ENCODE results near the gene DNLZ. TPM values are rescaled to one million over a fixed set of nuclear protein-coding genes. Genes with fewer than 3 reads are reported as not detected.
A peak's percentile ranks its signal among the peaks of the same experiment; 100 is the strongest.

Gene DNLZ
- total and polyA plus RNA-seq, 2 donors: 4.2 to 14.9 TPM

DNA sequence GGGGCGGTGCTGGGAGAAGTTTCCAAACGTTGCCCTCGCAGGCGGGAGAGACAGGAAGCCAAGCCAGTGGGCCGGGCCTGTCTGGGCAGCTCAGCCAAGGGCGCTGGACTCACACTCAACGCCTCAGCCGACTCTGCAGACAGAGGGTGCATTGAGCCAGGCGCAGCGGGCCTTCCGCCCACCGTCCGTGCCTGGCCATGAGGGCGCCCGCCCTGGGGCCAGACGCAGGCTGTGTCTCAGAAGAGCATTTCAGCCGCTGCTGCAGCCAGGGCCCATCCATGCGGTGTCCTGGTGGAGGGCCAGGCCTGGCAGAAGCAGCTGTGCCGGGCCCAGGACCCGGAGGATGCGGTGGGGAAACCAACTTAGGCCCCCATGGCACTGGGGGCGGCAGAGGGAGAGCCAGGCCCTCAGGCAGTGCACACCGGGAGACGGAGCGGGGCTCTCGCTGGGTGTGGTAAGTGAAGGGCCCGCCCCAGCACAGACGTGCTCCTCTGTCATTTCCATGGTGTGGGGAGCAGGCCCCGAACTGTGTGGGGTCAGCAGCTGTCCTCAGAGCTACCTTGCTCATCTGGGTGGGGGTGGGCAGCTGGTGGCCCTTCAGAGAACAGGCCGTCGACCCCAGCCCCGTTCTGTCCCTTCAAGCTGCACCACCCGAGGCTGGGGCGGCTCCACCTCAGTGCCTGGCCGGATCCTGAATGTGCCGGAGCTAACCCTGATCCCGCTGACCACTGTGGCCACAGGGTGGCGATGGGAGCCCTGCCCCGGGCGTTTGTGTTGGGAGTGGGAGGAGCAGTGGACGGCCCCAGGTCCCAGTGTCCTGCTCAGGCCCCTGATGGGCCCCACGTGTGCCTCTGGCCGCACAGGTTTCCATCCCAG lies 18.0 kb downstream of the DNLZ start:
- no peak for DNase-seq (ENCODE audit: extremely low spot score)
- no peaks in the 10 kb centered on the region for H3K36me3 ChIP-seq (ENCODE audit: insufficient read depth)
- H3K4me3 ChIP-seq (ENCODE audit: low read depth, low read length): no peak overlapping the region
- no peaks in the 10 kb centered on the region for H3K4me1 ChIP-seq (ENCODE audit: insufficient read depth)
- WGBS: 48% methylated on average over 43 of the region's 43 CpGs
- no peak overlapping the region for H3K27ac ChIP-seq (ENCODE audit: low read depth)

DNA sequence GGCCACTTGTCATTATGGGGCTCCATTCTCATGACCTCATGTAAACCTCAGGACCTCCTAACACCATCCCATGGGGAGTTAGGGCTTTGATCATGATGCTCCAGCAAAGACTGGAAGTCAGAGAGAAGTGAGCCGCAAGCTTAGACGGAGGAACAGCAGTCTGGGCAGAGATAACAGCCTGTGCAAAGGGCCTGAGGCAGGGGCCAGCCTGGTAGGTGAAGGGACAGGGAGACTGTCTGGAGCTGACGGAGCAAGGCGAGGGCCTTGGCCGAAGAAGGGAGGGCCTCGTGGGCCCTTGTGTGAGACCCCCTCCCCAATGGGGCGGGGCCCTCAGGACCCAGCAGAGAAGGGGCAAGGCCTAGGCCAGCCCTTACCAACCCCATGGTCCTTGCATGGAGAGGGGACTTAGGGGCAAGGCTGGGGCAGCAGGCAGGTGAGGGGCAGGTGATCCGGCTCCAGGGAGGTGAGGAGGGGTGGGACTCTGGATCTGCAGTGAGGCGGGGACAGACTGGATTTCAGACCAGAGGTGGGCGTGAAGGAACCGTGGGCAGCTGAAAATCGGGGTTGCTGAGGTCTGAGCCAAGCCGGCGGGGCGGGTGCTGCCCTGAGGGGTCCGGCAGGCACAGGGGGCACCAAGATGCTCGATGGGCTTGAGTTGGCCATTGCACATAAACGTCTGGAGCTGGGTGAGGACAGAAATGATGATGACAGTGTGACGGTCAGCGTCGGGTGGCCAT lies 18.8 kb downstream of the DNLZ start:
- no peak overlapping the region for H3K27ac ChIP-seq (ENCODE audit: low read depth)
- no peaks in the 10 kb centered on the region for H3K4me1 ChIP-seq (ENCODE audit: insufficient read depth)
- H3K4me3 ChIP-seq (ENCODE audit: low read depth, low read length): no peak overlapping the region
- WGBS: 71% methylated on average over 21 of the region's 21 CpGs
- H3K36me3 ChIP-seq (ENCODE audit: insufficient read depth): no peaks in the 10 kb centered on the region
- no peak for DNase-seq (ENCODE audit: extremely low spot score)

DNA sequence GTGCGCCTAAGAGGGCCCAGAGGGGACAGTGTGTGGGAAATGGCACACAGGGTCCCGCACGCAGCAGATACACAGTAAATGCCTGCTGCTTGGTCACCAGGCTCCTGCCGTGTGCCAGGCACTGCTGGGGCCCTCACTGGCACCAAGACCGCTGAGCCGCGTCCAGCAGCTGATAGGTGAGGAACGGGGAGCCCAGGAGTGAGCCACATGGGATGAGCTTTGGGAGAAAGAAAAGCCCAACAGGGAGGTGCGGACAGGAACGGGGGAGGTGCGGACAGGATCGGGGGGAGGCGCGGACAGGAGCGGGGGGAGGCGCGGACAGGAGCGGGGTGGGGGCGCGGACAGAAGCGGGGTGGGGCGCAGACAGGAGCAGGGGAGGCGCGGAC lies 19.7 kb downstream of the DNLZ start:
- DNase-seq (ENCODE audit: extremely low spot score): no peak
- Histone ChIP-seq H3K4me3 (ENCODE audit: low read depth, low read length) (no peak overlapping the region), H3K27ac (ENCODE audit: low read depth) (no peak overlapping the region), H3K4me1 (ENCODE audit: insufficient read depth) (no peaks in the 10 kb centered on the region), H3K36me3 (ENCODE audit: insufficient read depth) (no peaks in the 10 kb centered on the region)
- WGBS: 95% methylated on average over 24 of the region's 24 CpGs

DNA sequence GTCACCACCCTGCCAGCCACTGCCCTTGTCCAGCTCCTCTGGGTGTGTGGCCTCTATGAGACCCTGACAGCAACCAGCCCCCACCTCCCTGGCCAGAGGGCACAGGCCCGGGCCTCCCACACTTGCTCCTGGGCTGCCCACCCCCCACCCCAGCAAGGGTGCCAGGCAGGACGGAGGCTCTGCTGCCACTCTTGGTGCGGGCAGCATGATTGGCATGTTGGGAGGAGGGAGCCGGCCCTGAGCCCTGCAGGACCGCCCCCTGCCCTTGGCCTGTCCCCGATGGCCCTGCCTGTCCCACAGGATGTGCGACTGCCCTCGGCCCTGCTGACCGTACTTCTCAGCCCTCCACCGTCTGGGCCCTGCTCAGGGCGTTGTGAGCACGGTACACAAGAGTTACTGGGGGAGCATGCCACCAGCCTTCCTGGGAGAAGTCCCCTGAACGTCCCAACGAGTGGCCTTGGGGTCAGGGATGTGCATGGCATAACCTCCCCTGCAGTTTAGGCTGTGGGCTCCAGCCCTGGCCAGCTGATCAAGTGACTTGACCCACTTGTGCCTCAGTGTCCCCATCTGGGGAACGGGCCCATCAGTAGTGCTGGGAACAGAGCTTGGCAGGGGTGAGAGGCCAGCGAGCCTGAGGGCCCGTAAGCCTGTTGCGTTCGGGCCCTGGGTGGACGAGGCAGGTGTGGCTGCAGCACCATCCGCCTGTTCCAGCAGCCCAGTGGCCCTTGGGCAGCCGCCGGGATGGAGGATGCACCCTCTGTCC lies 20.2 kb downstream of the DNLZ start:
- no peaks in the 10 kb centered on the region for H3K4me1 ChIP-seq (ENCODE audit: insufficient read depth)
- H3K4me3 ChIP-seq (ENCODE audit: low read depth, low read length): no peak overlapping the region
- no peaks in the 10 kb centered on the region for H3K36me3 ChIP-seq (ENCODE audit: insufficient read depth)
- no peak overlapping the region for H3K27ac ChIP-seq (ENCODE audit: low read depth)
- DNase-seq (ENCODE audit: extremely low spot score): no peak
- 67% methylated on average over 23 of the region's 23 CpGs for WGBS

DNA sequence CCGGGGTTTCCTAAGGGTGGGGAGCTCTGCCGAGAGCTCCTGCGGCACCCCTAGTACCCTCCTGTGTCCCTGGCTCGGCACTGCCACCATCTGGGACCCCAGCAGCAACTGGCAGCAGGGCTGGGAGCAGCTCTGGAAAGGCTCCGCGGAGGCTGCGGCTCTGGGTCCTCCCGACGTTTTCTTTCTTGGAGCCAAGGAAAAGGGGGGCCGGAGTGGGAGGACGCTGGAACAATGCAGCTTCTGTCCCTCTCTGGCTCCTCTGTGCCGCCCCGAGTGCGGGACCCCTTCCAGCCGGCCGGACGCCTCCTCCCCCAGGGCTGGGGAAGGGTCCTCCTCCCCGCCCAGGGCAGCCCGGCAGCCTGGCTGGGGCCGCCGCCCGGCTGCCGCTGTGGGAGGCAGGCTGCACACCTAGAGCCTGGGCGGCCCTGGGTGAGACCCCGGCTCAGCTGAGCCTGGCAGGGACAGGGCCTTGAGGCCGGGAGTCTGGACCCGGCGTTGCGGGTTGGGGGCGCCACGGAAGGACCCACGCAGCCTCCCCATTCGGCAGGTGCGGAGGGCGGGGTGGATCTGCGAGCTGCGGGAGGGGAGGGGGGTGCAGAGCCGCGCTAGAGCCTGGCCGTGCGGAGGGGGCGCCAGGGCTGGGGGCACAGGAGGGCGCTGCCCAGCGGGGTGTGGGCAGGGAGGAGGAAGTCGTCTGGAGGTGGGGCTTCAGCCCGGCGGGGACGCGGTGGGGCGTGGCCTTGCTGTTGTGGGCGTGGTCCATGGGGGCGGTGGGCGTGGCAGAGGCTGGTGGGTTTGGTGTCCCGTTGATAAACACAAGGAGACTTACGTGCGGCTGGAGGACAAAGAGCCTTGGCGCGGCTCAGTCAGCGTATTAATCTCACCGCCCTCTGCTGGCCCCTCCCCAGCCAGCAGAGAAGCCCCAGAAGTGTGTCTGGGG lies 21.1 kb downstream of the DNLZ start:
- no peak overlapping the region for H3K27ac ChIP-seq (ENCODE audit: low read depth)
- H3K4me1 ChIP-seq (ENCODE audit: insufficient read depth): no peaks in the 10 kb centered on the region
- no peaks in the 10 kb centered on the region for H3K36me3 ChIP-seq (ENCODE audit: insufficient read depth)
- DNase-seq (ENCODE audit: extremely low spot score): peak; percentile 66
- peak overlapping the region; percentile 38 for H3K4me3 ChIP-seq (ENCODE audit: low read depth, low read length)
- WGBS: 11% methylated on average over 60 of the region's 60 CpGs

DNA sequence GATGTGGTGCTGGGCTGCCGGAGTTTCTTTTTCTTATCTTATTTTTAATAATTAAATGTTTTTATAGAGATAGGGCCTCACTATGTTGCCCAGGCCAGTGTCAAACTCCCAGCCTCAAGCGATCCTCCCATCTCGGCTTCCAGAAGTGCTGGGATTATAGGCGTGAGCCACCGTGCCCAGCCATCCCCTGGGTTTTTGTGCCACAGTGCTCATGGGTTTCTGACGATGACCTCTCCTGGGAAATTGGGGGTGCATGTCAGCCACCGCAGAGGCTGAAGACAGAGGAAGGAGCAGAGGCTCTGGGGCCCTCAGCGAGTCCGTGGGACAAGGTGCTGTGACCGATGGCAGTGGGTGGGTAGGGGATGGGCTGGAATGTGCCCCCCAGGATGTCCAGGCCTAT lies 21.8 kb downstream of the DNLZ start:
- H3K4me3 ChIP-seq (ENCODE audit: low read depth, low read length): no peak overlapping the region
- DNase-seq (ENCODE audit: extremely low spot score): no peak
- H3K4me1 ChIP-seq (ENCODE audit: insufficient read depth): no peaks in the 10 kb centered on the region
- WGBS: 78% methylated on average over 10 of the region's 10 CpGs
- no peaks in the 10 kb centered on the region for H3K36me3 ChIP-seq (ENCODE audit: insufficient read depth)
- H3K27ac ChIP-seq (ENCODE audit: low read depth): no peak overlapping the region

DNA sequence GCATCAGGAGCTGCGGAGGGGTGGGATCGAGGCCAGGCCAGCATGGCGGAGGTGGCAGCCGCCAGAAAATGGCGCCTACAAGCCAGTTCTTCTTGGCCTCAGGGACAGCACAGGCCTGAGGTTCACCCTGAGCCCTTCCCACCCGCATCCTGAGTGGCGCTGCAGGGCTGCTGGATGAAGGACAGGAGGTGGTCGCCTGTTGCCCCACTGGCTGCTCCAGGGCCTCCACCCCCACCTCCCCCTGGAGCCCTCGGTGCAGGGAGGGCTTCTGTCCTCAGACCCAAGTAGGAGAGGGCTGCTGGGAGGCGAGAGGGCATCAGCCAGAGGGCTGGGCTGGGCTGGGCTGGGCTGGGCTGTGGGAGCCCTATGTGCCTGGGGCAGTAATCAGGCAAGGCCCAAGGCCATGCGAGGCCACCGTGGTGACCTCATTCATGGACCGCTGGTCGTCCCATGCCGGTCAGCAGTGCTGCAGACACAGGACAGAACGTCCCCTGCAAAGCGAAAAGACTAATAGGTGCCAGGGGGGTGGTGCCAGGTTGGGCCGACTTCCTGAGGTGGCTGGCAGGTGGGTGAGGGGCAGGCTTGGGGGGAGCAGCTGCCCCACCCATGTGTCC lies 22.4 kb downstream of the DNLZ start:
- DNase-seq (ENCODE audit: extremely low spot score): no peak
- Histone ChIP-seq H3K36me3 (ENCODE audit: insufficient read depth) (no peaks in the 10 kb centered on the region), H3K27ac (ENCODE audit: low read depth) (no peak overlapping the region), H3K4me1 (ENCODE audit: insufficient read depth) (no peaks in the 10 kb centered on the region), H3K4me3 (ENCODE audit: low read depth, low read length) (no peak overlapping the region)
- WGBS: 86% methylated on average over 18 of the region's 18 CpGs

DNA sequence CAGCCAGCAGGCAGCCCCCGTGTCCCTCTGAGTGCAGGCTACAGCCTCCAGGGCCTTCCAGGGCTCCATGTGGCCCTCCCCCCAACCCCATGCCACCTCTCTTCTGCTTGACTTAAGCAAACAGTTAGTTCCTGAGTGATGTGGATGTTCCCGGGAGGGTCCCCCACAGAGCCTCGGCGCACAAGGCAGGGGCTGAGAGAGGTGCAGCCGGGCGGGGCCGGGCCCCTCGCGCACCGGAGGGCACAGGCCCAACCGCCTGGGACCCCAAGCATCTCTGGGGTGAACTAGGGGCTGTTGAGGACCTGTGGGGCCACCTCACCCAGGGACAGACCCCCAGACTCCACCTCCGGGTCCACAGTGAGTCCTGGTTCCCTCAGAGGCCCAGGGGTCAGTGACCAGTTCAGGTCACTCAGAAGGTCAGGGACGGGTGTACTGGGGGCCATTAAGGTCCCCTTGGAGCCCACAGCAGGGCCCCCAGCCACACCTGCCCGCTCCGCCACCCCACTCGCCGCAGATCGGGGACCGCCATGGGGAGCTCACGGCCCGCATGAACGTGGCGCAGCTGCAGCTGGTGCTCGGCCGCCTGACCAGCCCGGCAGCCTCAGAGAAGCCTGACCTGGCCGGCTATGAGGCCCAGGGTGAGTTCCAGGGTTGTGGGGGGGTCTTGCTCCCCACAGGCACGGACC lies 23.0 kb downstream of the DNLZ start:
- H3K36me3 ChIP-seq (ENCODE audit: insufficient read depth): no peaks in the 10 kb centered on the region
- H3K27ac ChIP-seq (ENCODE audit: low read depth): no peak overlapping the region
- DNase-seq (ENCODE audit: extremely low spot score): no peak
- 91% methylated on average over 28 of the region's 28 CpGs for WGBS
- H3K4me3 ChIP-seq (ENCODE audit: low read depth, low read length): no peak overlapping the region
- H3K4me1 ChIP-seq (ENCODE audit: insufficient read depth): no peaks in the 10 kb centered on the region

DNA sequence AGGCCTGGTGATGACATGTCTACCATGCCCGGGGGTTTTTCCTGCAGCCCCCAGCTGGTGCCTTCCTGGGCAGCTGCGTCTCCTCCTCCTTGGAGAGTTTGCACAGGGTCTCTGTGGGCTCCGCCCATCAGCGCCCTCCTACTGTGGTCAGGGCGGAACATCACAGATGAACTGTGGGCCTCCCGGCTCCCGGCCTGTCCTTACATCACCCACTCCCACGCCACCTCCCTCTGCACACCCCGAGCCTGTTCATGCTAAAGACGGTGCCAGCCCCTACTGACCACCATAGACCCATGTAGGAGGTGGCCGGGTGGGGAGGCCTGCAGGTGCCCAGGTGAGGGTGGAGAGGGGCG lies 23.6 kb downstream of the DNLZ start:
- Histone ChIP-seq H3K4me1 (ENCODE audit: insufficient read depth) (no peaks in the 10 kb centered on the region), H3K4me3 (ENCODE audit: low read depth, low read length) (no peak overlapping the region), H3K36me3 (ENCODE audit: insufficient read depth) (no peaks in the 10 kb centered on the region), H3K27ac (ENCODE audit: low read depth) (no peak overlapping the region)
- WGBS: 85% methylated on average over 12 of the region's 12 CpGs
- no peak for DNase-seq (ENCODE audit: extremely low spot score)

DNA sequence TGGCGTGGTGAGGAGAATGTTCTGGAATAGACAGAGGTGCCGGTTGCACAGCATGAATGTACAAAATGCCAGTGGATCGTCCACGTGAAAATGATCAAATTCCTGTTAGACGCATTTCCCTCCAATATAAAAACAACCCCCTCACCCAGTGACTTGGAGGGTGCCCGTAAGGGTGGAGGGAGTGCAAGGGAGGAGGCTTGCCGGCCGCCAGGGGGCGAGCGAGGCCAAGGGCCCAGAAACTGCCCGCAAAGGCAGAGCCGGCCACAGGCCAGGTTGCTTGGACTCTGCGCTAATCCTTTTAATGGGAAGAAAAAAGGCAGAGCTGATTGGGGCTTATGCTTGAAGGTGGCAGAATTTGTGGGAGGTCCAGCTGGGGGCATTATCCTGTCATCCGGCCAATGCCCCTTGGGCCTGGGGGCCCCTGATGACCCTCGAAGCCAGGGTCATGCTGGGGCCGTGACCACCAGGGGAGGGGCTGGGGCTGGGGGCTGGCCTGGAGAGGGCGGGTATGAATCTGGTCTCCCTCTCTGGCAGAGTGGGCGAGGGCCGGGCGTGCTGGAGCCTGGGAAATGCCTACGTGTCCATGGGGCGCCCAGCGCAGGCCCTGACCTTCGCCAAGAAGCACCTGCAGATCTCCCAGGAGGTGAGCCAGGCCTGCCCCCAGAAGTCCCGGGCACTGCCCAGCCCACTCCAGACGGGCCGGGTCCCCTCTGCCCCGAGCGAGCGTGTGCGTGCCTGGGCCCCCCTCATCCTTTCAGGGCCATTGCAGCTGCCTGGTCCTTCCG lies 24.2 kb downstream of the DNLZ start:
- 73% methylated on average over 32 of the region's 32 CpGs for WGBS
- no peak overlapping the region for H3K27ac ChIP-seq (ENCODE audit: low read depth)
- H3K4me1 ChIP-seq (ENCODE audit: insufficient read depth): no peaks in the 10 kb centered on the region
- DNase-seq (ENCODE audit: extremely low spot score): no peak
- H3K4me3 ChIP-seq (ENCODE audit: low read depth, low read length): no peak overlapping the region
- H3K36me3 ChIP-seq (ENCODE audit: insufficient read depth): no peaks in the 10 kb centered on the region

DNA sequence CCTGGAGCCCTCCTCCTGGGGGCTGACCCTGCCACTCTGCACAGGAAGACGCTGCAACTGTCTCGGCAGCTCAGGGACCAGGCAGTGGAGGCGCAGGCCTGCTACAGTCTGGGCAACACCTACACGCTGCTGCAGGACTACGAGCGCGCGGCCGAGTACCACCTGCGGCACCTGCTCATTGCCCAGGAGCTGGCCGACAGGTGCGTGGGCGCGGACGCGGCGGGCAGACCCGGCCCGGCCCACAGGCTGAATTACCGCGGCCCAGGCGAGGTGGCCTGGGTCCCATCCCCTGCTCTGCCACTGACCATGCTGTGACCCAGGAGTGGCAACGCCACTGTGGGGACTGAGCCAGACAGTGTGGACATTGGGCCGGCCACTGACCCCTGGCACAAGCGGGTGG lies 25.0 kb downstream of the DNLZ start:
- no peak overlapping the region for H3K27ac ChIP-seq (ENCODE audit: low read depth)
- no peaks in the 10 kb centered on the region for H3K36me3 ChIP-seq (ENCODE audit: insufficient read depth)
- H3K4me3 ChIP-seq (ENCODE audit: low read depth, low read length): no peak overlapping the region
- H3K4me1 ChIP-seq (ENCODE audit: insufficient read depth): no peaks in the 10 kb centered on the region
- no peak for DNase-seq (ENCODE audit: extremely low spot score)
- 95% methylated on average over 25 of the region's 25 CpGs for WGBS

Measured in urinary bladder (tissue), 4 donors.